ENCODE measurements around the gene CACNA2D1.
"Not testable (repeated sequence)": the region's sequence is repeated elsewhere in the genome, so short reads cannot be mapped to it uniquely, and the experiment has no call there.

Gene CACNA2D1

GRCh38 chr7:82434275-82435022 is 9.1 kb downstream of the CACNA2D1 start:
- in situ Hi-C loops (cut with MboI; ENCODE audit: low sequenced_read_pairs), result no loop called here

- in situ Hi-C loops (cut with MboI; ENCODE audit: low sequenced_read_pairs), result no loop called here
Measured at GRCh38 chr7:82433507-82433906, 10.1 kb downstream of the CACNA2D1 start.

- in situ Hi-C loops (cut with MboI; ENCODE audit: low sequenced_read_pairs), result not testable (repeated sequence)
Measured at GRCh38 chr7:82432743-82433142, 10.8 kb downstream of the CACNA2D1 start.

GRCh38 chr7:82430500-82431465 is 12.8 kb downstream of the CACNA2D1 start:
- in situ Hi-C loops (cut with MboI; ENCODE audit: low sequenced_read_pairs), result no loop called here

GRCh38 chr7:82429408-82429807 is 14.2 kb downstream of the CACNA2D1 start:
- in situ Hi-C loops (cut with MboI; ENCODE audit: low sequenced_read_pairs), result no loop called here

GRCh38 chr7:82428186-82428961 is 15.2 kb downstream of the CACNA2D1 start:
- in situ Hi-C loops (cut with MboI; ENCODE audit: low sequenced_read_pairs), result no loop called here

GRCh38 chr7:82423446-82423845 is 20.1 kb downstream of the CACNA2D1 start:
- in situ Hi-C loops (cut with MboI; ENCODE audit: low sequenced_read_pairs), result no loop called here

- in situ Hi-C loops (cut with MboI; ENCODE audit: low sequenced_read_pairs), result no loop called here
Measured at GRCh38 chr7:82419200-82419599, 24.4 kb downstream of the CACNA2D1 start.

GRCh38 chr7:82417898-82418297 is 25.7 kb downstream of the CACNA2D1 start:
- in situ Hi-C loops (cut with MboI; ENCODE audit: low sequenced_read_pairs), result no loop called here

- in situ Hi-C loops (cut with MboI; ENCODE audit: low sequenced_read_pairs), result no loop called here
Measured at GRCh38 chr7:82416402-82416801, 27.2 kb downstream of the CACNA2D1 start.

GRCh38 chr7:82414389-82414788 is 29.2 kb downstream of the CACNA2D1 start:
- in situ Hi-C loops (cut with MboI; ENCODE audit: low sequenced_read_pairs), result no loop called here

- in situ Hi-C loops (cut with MboI; ENCODE audit: low sequenced_read_pairs), result no loop called here
Measured at GRCh38 chr7:82413237-82413636, 30.3 kb downstream of the CACNA2D1 start.

GRCh38 chr7:82411732-82412131 is 31.8 kb downstream of the CACNA2D1 start:
- in situ Hi-C loops (cut with MboI; ENCODE audit: low sequenced_read_pairs), result no loop called here

- in situ Hi-C loops (cut with MboI; ENCODE audit: low sequenced_read_pairs), result no loop called here
Measured at GRCh38 chr7:82410461-82410860, 33.1 kb downstream of the CACNA2D1 start.

- in situ Hi-C loops (cut with MboI; ENCODE audit: low sequenced_read_pairs), result no loop called here
Measured at GRCh38 chr7:82406937-82407336, 36.6 kb downstream of the CACNA2D1 start.

- in situ Hi-C loops (cut with MboI; ENCODE audit: low sequenced_read_pairs), result no loop called here
Measured at GRCh38 chr7:82405301-82405700, 38.3 kb downstream of the CACNA2D1 start.

GRCh38 chr7:82404652-82405051 is 38.9 kb downstream of the CACNA2D1 start:
- in situ Hi-C loops (cut with MboI; ENCODE audit: low sequenced_read_pairs), result no loop called here

- in situ Hi-C loops (cut with MboI; ENCODE audit: low sequenced_read_pairs), result no loop called here
Measured at GRCh38 chr7:82404094-82404493, 39.5 kb downstream of the CACNA2D1 start.

GRCh38 chr7:82397879-82398524 is 45.6 kb downstream of the CACNA2D1 start:
- in situ Hi-C loops (cut with MboI; ENCODE audit: low sequenced_read_pairs), result no loop called here

GRCh38 chr7:82396343-82396742 is 47.2 kb downstream of the CACNA2D1 start:
- in situ Hi-C loops (cut with MboI; ENCODE audit: low sequenced_read_pairs), result no loop called here

- in situ Hi-C loops (cut with MboI; ENCODE audit: low sequenced_read_pairs), result no loop called here
Measured at GRCh38 chr7:82395147-82395546, 48.4 kb downstream of the CACNA2D1 start.
